HG03135 (cell line): ENCODE results near the gene ASTL.

ENCODE experiments used
- ATAC-seq: cut with Tn5 transposase; IDR thresholded peaks from one replicate; pipeline ENCODE4 v1.9.1; 2021; ENCODE audit warnings: mild to moderate bottlenecking, moderate library complexity; ENCODE audit not compliant: unreplicated experiment

Gene ASTL

GRCh38 chr2:96130483-96130882 is 7.8 kb downstream of the ASTL start:
- no peak for ATAC-seq

DNA sequence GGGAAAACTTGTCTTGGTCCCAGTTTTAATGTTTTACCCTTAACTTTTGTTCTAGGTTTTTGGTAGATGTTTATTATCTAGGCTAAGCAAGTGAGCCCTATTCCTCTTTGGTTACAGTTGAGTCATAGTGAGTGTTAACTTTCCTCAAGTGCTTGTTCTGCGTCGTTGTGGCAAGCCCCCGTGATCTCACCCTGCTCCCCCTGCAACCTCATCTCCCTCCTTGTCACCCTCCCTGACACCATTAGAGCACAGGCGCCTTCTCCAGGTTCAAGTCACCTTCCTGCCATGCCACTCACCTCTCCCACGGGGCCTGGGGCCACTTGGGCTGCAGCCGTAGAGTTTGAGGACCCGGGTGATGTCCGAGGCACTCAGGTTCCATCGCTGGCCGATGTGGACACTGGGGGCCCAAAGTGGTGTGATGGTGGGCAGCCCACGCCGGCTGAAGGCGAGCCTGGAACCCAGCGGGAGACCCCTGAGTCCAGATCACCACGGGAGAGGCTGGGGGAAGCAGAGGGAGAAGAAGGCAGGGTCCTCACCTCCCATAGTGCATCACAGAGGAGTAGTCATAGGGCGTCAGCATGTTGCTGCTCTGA is 8.7 kb downstream of the ASTL start:
- ATAC-seq = no peak

DNA sequence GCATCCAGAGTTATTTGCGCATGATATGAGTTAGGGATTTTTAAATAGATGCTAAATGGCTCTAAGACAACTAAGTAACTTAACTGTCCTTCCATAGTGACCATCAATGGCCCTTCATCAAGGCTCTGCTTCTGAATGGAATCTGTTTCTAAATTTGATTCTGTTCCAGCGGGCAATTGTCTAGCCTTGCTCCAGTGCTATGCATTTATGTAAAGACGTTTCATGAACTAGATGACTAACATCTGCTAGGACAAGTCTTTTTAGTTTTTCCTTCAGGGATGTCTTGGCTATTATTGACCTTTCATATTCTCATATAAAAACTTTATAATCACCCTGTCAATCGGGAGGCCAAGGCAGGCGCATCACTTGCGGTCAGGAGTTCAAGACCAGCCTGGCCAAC is 9.8 kb downstream of the ASTL start:
- ATAC-seq = no peak

DNA sequence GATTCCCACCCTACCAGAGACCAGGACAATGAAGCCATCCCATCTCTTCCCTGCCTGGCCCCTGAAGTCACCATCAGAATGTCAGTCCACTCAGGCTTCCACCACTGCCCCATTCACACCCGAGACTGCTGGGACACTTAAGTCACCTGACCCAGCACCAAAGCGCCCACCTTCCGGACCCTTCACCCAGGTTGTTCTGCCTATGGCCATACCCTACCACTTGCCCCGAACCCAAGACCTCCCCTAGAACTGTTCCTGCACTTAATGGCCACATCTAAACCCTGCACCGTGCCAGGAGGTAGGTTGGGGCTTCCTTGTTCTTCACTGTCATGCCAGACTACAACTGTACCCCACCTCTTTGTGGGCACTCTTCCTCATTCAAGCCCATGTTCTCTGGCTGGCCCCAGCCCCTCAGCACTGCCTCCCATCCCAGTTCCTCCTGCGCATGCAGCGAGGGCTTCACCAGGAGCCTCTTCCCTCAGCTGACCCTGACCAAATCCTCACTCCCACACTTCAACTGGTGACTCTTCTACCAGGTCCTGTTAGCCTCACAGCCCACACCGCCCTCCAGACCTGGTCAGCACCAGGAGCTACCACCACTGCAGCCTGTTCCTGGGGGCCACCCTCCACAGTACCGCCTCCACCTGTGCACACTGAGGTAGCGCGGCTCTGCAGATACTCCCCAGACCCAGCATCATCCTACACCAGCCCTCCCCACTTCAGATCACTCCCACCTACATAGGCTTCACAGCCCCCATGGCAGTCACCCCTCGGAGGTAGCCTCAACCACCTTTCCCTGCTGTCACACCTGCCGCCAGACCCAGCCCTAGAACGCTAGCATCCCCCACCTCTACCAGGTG is 13.7 kb downstream of the ASTL start:
- ATAC-seq = no peak

- no peak for ATAC-seq
Observed at GRCh38 chr2:96123936-96124335, 14.4 kb downstream of the ASTL start.

- ATAC-seq = no peak
Observed at GRCh38 chr2:96123290-96123689, 15.0 kb downstream of the ASTL start.

GRCh38 chr2:96122391-96122790 is 15.9 kb downstream of the ASTL start:
- no peak for ATAC-seq

DNA sequence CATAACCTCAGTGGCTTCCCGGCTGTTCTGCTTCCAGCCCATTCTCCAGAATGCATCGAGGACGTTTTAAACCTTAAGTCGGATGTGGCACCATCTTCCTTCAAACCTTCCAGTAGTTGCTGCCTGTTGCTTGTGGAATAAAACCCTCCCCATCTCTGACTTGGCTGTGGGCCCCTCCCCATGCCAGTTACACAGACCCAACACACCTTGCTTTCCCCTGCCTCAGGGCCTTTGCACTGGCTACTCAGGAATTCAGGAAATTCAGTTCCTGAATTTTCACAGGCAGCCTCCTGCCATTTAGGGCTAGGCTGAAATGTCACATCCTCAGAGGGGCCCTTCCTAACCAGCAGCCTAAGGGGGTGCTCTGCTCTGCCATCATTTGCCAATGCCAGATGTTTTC is 16.9 kb downstream of the ASTL start:
- ATAC-seq = no peak

- ATAC-seq = no peak
Observed at GRCh38 chr2:96120991-96121390, 17.3 kb downstream of the ASTL start.

DNA sequence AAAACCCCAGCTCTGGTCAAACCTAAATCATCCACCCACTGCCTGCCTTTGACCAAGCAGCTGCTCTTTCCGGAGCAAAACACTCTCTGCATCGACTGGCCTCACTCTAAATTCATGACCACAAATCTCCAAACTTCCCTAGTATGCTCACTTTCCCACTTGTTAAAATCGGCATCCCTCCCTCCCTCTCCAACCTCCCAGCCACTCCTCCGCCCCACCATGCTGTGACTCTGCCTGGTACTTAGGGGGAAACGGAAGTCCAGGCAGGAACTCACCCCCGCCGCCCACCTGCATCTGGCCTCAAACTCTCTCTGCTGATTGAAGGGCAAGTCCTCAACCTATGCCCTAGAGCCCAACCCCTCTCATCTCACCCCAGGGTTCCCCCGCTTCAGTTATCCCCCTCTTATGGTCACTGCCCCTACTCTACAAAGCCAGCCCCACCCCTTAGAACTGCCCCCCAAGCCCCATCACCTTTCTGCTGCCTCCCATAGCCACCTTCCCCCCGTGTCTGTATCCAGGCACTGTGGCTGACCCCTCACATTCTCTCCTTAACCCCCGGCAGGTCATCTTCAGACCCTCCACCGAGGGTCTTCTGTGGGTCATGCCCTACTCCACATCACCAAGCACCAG is 18.1 kb downstream of the ASTL start:
- ATAC-seq = no peak

DNA sequence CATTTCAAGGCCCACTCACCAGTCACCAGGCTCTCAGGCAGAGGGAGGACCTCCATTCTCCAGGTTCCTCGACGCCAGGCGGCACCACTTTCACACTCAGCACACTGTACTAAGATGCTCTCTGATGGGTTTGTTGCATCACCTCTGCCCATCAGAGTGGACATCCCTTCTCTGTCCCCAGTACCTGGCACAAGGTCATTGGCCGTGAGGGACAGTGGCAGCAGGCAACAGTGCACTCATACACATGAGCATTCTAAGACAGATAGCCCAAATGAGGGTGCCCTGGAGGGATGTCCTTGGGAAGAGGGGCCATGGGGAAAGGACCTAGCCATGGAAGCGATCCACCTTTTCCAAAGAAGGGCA is 18.9 kb downstream of the ASTL start:
- no peak for ATAC-seq

GRCh38 chr2:96118698-96119388 is 19.5 kb downstream of the ASTL start:
- no peak for ATAC-seq

DNA sequence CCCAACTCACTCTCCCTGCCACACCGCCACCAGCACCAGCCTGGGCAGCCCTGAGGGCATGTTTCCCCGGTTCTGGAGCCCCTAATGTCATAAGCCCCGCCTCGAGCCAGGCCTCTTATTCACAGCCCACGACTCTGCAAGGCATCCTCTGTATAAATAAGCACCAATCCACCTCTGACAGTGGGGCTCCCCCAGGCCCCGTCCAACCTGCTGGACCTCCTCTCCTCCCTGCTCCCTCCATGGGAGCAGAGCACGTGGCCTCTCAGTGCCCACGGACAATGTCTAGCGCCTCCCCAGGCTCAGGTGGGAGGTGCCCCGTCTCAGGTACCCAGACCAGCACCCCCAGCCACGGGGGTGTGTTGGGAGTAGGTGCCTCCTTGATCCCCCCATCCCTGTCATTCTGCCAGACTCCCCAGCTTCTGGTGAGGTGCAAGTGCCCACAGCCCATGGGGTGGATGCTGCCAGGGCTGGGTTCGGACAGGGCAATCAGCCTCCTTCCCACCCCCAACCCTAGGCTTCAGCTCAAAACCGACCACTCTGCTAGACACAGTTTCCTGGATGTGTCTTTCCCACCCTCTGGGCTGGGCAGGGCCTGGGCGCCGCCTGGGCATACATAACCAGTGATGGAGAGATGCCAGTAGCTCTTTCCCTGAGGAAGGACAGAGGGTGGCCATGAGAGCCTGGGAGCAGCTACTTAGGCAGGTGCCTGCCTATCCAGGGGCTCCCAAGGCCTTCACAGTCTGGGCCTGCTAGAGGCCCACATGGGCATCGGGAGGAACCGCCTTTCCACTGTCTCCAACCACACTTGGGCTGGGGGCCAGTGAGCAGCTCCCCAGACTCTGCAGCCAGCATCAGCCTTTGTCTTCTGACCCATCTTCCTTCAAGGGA is 20.4 kb downstream of the ASTL start:
- no peak for ATAC-seq

- ATAC-seq = peak; percentile 69
Observed at GRCh38 chr2:96116879-96117533, 21.3 kb downstream of the ASTL start.

- peak; percentile 33 for ATAC-seq
Observed at GRCh38 chr2:96116424-96116878, 21.9 kb downstream of the ASTL start, which contains the start of gene ADRA2B. TSS of gene ADRA2B (minus strand) at chr2:96116571. CDS start at chr2:96116149, 422 bp downstream.

DNA sequence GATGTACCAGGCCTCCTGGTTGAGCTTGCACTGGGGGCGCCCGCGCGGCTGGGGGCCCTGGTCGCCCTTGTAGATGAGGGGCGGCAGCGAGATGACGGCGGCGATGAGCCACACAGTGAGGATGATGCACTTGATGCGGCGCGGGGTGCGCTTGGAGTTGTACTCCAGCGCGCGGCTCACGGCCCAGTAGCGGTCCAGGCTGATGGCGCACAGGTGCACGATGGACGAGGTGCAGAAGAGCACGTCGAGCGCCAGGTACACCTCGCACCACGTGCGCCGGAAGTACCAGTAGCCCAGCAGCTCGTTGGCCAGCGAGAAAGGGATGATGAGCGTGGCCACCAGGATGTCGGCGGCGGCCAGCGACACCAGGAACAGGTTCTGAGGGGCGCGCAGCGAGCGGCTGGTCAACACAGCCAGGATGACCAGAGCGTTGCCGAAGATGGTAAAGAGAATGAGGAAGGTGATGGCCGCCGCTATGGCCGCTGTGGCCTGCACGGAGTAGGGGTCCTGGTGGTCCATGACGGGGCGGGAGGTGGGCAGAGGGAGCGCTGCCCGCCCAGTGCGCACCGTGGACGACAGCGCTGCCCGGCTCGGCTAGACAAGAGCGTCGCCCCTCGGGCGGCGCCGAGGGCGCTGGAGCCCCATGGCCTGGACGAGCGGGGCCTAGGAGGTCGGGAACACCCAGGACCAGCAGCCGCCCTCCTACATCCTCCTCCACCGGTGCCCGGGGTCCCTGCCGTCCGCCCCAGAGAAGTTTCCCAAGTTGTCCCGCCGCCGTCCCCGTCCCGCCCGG is 22.5 kb downstream of the ASTL start:
- no peak for ATAC-seq

DNA sequence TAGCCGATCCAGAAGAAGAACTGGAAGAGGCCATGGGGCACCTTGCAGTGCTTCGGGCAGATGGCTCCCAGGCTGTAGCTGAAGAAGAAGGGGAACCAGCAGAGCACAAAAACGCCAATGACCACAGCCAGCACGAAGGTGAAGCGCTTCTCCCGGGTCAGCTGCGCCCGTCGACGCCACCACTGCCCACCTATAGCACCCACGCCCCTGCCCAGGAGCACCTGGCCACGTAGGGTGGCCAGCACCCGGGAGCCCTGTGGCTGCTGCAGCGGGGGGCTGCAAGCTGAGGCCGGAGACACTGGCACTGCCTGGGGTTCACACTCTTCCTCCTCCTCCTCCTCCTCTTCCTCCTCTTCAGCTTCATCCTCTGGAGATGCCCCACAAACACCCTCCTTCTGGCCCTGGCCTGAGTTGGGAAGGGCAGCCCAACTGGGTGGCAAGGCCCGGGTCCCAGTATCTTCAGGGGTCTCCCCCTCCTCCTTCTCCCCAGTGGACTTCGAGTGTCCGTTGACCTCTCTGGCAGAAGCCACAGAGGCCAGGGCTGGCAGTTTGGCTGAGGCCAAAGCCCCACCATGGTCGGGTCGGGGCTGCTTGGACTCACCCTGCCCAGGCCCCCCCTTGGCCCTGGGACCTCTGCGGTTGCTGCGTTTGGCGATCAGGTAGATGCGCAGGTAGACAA is 23.3 kb downstream of the ASTL start:
- ATAC-seq = no peak

DNA sequence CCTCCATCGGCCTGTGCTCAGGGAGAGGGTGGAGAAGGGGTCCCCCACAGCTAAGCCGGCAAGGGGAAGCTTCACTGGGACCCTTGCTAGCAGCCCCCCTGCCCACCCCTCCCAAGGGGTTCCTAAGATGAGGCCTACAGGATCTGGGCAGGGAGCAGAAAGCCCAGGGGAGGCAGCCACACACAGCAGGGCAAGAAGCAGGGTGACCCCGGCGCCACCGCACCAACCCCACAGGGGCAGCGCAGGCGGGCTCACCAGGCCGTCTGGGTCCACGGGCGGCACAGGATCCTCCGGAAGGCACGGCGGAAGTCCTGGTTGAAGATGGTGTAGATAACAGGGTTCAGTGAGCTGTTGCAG is 23.8 kb downstream of the ASTL start:
- ATAC-seq = no peak

- ATAC-seq = no peak
Observed at GRCh38 chr2:96113951-96114350, 24.4 kb downstream of the ASTL start.
